SIG-M5 treated with dmso at 0.1 percent for 504 hours (cell line): Measurements from ENCODE around the gene ATP6V1G2.
"Not testable (repeated sequence)": the region's sequence is repeated elsewhere in the genome, so short reads cannot be mapped to it uniquely, and the experiment has no call there.

Source experiments
- DNase-seq: peaks from one replicate; lab custom pipeline; 2025; ENCODE audit not compliant: unreplicated experiment; lab: John Stamatoyannopoulos, UW

Gene ATP6V1G2

DNA sequence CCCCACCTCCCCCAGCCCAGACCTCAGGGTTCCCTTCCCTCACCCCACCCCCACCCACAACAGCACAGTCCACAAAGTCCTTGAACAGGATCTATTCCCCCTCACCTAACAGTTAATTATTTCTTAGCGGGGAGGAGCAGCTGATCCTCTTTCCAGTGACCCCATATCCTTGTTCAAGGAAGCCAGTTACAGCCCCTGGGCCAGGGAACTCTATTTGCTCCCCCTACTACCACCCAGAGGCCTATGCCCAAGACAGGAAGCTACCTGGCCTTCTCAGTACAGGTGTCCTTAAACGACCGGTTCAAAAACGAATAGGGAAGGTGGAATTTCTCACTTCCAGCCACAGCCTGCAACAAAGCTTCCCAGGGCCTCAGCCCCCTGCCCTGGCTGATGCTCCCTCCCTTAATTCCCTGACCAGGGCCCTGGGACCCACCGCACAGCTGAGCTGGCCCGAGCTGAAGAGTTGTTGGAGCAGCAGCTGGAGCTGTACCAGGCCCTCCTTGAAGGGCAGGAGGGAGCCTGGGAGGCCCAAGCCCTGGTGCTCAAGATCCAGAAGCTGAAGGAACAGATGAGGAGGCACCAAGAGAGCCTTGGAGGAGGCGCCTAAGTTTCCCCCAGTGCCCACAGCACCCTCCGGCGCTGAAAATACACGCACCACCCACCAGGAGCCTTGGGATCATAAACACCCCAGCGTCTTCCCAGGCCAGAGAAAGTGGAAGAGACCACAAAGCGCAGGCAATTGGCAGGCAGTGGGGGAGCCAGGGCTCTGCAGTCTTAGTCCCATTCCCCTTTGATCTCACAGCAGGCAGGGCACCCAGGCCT lies 16.9 kb downstream of the ATP6V1G2 start:
- no peak for DNase-seq

DNA sequence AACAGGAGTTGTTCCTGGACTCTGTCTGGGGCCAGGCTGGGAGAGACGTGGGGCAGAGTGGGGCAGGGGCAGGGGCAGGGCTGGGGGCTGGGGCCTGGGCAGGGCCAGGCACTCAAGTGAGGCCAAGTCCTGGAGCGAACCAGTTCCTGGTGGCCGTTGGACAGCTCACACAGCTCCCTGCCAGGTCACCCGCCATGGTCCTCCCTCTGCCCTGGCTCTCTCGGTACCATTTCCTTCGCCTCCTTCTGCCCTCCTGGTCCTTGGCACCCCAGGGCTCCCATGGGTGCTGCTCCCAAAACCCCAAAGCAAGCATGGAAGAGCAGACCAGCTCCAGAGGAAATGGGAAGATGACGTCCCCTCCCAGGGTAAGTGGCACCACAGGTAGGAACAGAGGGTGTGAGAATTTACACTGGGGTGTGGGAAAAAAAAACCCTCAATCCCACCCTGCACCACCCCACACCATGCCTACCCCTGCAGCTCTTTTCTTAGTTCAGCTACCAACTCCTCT lies 17.5 kb downstream of the ATP6V1G2 start, which contains the start of gene MCCD1:
TSS of gene MCCD1 (plus strand) at position 142 of the 508 bp plus-strand sequence. CDS start at position 195, 53 bp downstream.
- no peak for DNase-seq

DNA sequence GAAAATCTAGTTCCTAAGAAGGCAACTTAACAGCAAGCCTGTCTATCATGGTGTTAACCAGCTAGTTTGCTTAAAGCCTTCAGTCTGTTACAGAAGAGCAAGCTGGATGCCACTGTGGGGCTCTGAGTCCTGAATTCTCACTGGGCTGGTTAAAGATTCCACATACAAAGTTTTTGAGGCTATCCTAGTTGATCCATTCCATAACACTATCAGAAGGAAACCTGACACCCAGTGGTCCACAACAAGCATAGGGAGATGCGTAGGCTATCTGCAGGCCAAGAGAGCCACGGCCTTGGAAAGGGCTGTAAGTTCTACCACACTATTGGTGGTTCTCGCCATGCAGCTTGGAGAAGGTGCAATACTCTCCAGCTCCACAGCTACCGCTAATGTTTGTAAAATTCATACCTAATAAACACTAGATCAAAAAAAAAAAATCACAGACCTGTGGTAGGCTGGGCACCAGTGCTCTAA lies 18.1 kb downstream of the ATP6V1G2 start:
- no peak for DNase-seq

DNA sequence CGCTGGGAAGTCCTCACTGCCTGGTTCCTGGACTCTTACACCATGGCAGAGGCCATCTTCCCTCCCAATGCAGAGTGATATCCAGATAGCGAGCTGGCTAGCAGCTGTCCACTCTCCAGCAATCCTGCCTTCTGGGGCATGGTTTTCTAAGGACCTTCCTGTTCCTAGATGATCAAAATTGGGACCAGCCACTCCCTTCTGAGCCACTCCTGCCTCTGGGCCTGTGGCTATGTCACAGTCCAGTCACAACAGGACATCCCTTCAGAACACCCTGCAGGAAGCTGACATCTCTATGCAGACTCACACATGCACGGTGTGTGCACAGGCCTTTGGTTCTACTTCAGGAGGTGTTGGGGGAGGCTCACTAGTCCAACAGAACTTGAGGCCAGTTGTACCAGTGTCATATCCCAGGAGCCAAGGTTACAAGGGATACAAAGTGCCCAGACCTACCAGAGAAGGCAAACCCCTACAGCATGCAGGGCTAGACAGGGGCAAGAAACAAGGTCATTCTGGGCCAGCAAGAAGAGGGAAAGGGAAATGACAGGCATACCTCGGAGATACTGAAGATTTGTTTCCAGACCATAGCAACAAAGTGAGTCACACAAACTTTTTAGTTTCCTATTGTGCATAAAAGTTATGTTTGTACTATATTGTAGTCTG lies 20.3 kb downstream of the ATP6V1G2 start:
- DNase-seq, result no peak

DNA sequence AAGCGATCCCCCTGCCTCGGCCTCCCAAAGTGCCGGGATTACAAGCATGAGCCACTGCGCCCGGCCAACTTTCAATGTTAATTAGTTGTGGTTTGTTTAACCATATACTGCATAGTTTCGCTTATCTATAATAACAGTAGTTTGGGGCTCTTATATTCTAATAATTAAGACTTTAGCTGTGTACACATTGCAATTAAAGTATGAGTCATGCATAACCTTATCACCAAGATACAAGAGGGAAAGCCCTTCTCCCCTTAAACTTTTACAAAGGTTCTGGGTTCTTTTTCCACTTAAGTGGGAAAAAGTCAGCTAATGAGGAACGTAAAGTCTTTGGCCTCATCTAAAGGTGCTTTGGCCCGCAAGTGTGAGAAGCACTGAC lies 20.9 kb downstream of the ATP6V1G2 start:
- DNase-seq, result no peak

GRCh38 chr6:31521835-31522234 lies 24.6 kb downstream of the ATP6V1G2 start:
- no peak for DNase-seq

DNA sequence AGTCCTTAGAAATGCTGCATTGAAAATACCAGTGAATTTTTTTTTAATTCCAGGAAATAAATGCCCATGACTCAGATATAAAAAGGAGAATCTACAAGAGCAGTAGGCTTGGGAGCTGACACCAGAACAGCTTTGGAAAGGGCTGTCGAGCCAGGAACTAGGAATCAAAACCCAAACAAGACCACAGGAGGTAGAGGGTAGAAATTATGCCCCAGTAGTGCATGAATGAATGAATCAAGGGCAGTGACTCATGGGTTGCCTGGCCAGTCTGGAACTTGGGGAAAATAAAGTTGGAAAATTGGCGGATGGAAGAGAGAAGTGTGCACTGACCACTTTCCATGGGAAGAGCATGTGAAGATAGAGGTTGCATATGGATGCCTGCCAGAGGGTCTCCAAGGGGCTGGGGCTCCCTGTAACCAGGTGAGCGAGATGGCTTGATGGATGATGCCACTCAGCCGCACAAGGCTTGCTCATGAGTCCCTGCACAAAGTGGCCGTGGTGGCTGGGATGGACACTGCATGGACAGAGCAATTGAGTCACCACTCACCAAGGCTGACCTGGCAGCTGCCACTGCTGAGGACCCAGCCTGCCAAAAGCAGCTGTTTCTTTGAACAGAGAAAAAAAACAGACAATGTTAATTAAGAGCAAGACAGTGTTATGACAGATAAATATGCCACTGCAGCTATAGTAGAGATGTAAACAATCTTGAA lies 32.8 kb downstream of the ATP6V1G2 start:
- DNase-seq, result no peak

- DNase-seq, result peak; percentile 47
These were observed 36.4 kb downstream of the ATP6V1G2 start for GRCh38 chr6:31510007-31510406.

GRCh38 chr6:31509036-31509435 lies 37.4 kb downstream of the ATP6V1G2 start:
- not testable (repeated sequence) for DNase-seq

GRCh38 chr6:31502586-31502985 lies 43.8 kb downstream of the ATP6V1G2 start:
- no peak for DNase-seq

DNA sequence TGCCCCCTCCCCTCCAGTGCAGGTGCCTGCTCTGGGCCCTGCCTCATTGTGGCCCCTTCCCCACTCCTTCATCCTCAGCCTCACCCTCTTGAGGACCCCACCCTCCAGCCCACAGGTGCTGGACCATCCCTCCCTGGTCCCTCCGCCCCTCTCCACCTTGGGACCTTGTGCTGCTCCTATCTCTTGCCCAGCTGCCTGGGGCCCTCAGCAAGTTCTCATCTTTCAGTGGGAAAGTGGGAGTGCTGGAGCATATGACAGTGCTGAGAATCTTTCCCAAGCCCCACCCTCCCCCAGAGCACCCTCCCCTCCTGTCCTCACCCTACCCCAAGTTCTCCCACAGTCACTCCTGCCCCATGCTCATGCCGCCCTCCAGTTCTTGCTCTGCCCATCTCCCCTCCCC lies 46.8 kb downstream of the ATP6V1G2 start:
- not testable (repeated sequence) for DNase-seq

DNA sequence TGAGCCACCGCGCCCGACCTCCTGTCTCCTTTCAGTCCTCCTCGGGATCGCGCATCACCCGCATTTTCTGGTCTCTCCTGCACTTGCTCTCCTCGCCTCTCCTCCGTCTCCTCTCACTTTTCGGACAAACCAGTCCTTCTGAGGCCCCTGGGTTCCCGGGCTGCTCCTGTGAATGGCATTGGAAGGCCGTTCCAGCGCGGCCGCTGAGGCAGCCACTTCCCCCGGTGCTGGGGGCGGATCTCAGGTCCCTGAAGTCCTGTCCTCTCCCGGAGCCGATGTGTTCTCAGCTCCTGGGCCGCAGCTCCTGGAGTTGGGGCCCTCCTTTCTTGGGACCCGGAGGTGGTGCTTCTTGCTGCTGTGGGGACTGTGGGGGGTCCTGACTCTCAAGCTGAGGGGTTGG lies 47.7 kb downstream of the ATP6V1G2 start:
- no peak for DNase-seq

DNA sequence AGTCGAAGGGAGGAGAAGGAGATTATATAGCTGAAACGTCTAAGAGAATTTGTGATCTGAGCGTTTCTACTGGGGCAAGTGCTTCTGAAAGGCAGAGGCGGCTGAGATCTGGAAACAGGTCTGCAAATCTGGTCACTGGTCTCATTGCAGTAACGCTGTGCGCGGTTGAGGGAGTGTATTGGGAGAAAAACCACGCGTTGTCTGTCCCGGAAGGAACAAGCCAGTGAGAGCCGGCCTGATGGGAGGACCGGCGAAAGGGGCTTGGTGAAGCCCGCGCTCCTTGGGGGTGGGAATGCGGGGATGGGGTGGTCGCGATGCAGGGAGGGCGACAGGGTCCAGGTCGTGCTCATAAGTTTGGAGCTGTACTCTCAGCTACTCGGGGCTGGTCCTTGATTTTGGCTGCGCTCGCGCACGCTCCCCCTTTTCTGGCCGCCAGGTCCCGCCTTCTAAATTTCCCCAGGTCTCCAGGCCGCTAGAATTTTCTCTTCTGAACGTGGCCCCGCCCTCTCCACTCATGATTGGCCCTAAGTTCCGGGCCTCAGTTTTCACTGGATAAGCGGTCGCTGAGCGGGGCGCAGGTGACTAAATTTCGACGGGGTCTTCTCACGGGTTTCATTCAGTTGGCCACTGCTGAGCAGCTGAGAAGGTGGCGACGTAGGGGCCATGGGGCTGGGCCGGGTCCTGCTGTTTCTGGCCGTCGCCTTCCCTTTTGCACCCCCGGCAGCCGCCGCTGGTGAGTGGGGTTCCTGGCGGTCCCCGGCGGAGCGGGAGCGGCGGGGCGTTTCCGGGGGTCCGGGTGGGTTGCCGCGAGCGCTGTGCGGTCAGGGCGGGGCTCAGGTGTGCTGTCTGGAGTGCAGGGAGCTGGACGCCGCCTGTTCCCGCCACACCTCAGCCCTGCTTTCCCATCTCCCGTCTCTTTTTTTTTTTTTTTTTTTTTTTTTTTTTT lies 48.6 kb downstream of the ATP6V1G2 start, which contains the start of gene MICB:
TSS of gene MICB (plus strand) at position 615 of the 946 bp plus-strand sequence. CDS start at position 664, 49 bp downstream.
- peak; percentile 85 for DNase-seq

GRCh38 chr6:31496826-31497225 lies 49.6 kb downstream of the ATP6V1G2 start:
- DNase-seq, result not testable (repeated sequence)

- no peak for DNase-seq
These were observed 50.8 kb downstream of the ATP6V1G2 start for GRCh38 chr6:31495580-31495979.
